SK-N-SH treated with all-trans-retinoic acid at 6 μM for 48 hours (cell line): Measurements from ENCODE around the gene TANC1.

Source experiments
- ATAC-seq: fragments of 200-7000 bp; cut with Tn5 transposase; 3 replicates; pipeline ENCODE4 v1.9.1; 2020; ENCODE audit warnings: mild to moderate bottlenecking, moderate library complexity
- ARNTL ChIP-seq: fragments of 450-650 bp; formaldehyde crosslinking; IDR thresholded peaks from 2 replicates; pipeline ENCODE4 v1.5.0; 2020; ENCODE audit warnings: low read depth, mild to moderate bottlenecking, moderate library complexity, borderline replicate concordance
- BACH2 ChIP-seq: fragments of 250-450 bp; sonication (Bioruptor Pico); IDR thresholded peaks from 2 replicates; pipeline ENCODE4 v1.9.0; 2021; ENCODE audit warnings: mild to moderate bottlenecking, borderline replicate concordance
- CSDC2 ChIP-seq: fragments of 250-450 bp; sonication (Bioruptor Pico); IDR thresholded peaks from 2 replicates; pipeline ENCODE4 v1.5.0; 2020; ENCODE audit warnings: mild to moderate bottlenecking, moderate library complexity
- ESRRG ChIP-seq: fragments of 250-450 bp; sonication (Bioruptor Pico); IDR thresholded peaks from 2 replicates; pipeline ENCODE4 v1.6.1; 2021; ENCODE audit warnings: mild to moderate bottlenecking
- GLIS3 ChIP-seq: fragments of 250-450 bp; sonication (Bioruptor Pico); IDR thresholded peaks from 2 replicates; pipeline ENCODE4 v1.5.0; 2020; ENCODE audit warnings: mild to moderate bottlenecking, moderate library complexity
- ISL1 ChIP-seq: fragments of 250-450 bp; sonication (Bioruptor Pico); IDR thresholded peaks from 2 replicates; pipeline ENCODE4 v2.1.2; 2022; ENCODE audit warnings: mild to moderate bottlenecking, moderate library complexity
- OSR1 ChIP-seq: fragments of 250-450 bp; sonication (Bioruptor Pico); IDR thresholded peaks from 2 replicates; pipeline ENCODE4 v1.8.0; 2022; ENCODE audit warnings: moderate library complexity, mild to moderate bottlenecking, inconsistent platforms
- PPARA ChIP-seq: fragments of 250-450 bp; sonication (Bioruptor Pico); IDR thresholded peaks from 2 replicates; pipeline ENCODE4 v1.5.0; 2020; ENCODE audit warnings: mild to moderate bottlenecking, borderline replicate concordance
- RARB ChIP-seq: fragments of 250-450 bp; sonication (Bioruptor Pico); IDR thresholded peaks from 2 replicates; pipeline ENCODE4 v1.8.0; 2021; ENCODE audit warnings: mild to moderate bottlenecking, moderate library complexity
- SNAI2 ChIP-seq: fragments of 250-450 bp; sonication (Bioruptor Pico); IDR thresholded peaks from 2 replicates; pipeline ENCODE4 v1.5.0; 2020; ENCODE audit warnings: mild to moderate bottlenecking, moderate library complexity
- TCF4 ChIP-seq: fragments of 250-450 bp; sonication (Bioruptor Pico); IDR thresholded peaks from 2 replicates; pipeline ENCODE4 v1.8.0; 2021; ENCODE audit warnings: mild to moderate bottlenecking, moderate library complexity, borderline replicate concordance
- TOX ChIP-seq: fragments of 250-450 bp; sonication (Bioruptor Pico); IDR thresholded peaks from 2 replicates; pipeline ENCODE4 v1.8.0; 2021; ENCODE audit warnings: mild to moderate bottlenecking, moderate library complexity, borderline replicate concordance
- ZC3H10 ChIP-seq: fragments of 250-450 bp; sonication (Bioruptor Pico); IDR thresholded peaks from 2 replicates; pipeline ENCODE4 v1.5.1; 2021; ENCODE audit warnings: mild to moderate bottlenecking, moderate library complexity
- ZFP3 ChIP-seq: fragments of 250-450 bp; sonication (Bioruptor Pico); IDR thresholded peaks from 2 replicates; pipeline ENCODE4 v1.5.0; 2020; ENCODE audit warnings: mild to moderate bottlenecking, moderate library complexity
- ZFP30 ChIP-seq: fragments of 450-650 bp; formaldehyde crosslinking; IDR thresholded peaks from 2 replicates; pipeline ENCODE4 v1.5.0; 2022; ENCODE audit warnings: mild to moderate bottlenecking, moderate library complexity
- ZNF565 ChIP-seq: fragments of 450-650 bp; formaldehyde crosslinking; conservative IDR thresholded peaks from 2 replicates; pipeline ENCODE4 v1.5.0; 2020; ENCODE audit warnings: low read depth, mild to moderate bottlenecking, moderate library complexity
- ZNF70 ChIP-seq: fragments of 450-650 bp; formaldehyde crosslinking; IDR thresholded peaks from 2 replicates; pipeline ENCODE4 v1.5.0; 2020; ENCODE audit warnings: mild to moderate bottlenecking, moderate library complexity
- ZNF8 ChIP-seq: fragments of 450-650 bp; formaldehyde crosslinking; IDR thresholded peaks from 2 replicates; pipeline ENCODE4 v1.5.0; 2020; ENCODE audit warnings: mild to moderate bottlenecking, moderate library complexity
- TF ChIP-seq, protein P1 (sequence below): fragments of 250-450 bp; sonication (Bioruptor Pico); IDR thresholded peaks from 2 replicates; pipeline ENCODE4 v1.5.0; 2020; ENCODE audit warnings: mild to moderate bottlenecking, moderate library complexity
- TF ChIP-seq, protein P2 (sequence below): fragments of 250-450 bp; sonication (Bioruptor Pico); IDR thresholded peaks from 2 replicates; pipeline ENCODE4 v1.8.0; 2020; ENCODE audit warnings: mild to moderate bottlenecking, moderate library complexity, borderline replicate concordance
- TF ChIP-seq, protein P3 (sequence below): fragments of 250-450 bp; sonication (Bioruptor Pico); IDR thresholded peaks from 2 replicates; pipeline ENCODE4 v1.5.1; 2020; ENCODE audit warnings: low read depth, mild to moderate bottlenecking, moderate library complexity
- TF ChIP-seq, protein P4 (sequence below): fragments of 250-450 bp; sonication (Bioruptor Pico); IDR thresholded peaks from 2 replicates; pipeline ENCODE4 v1.5.1; 2021; ENCODE audit warnings: mild to moderate bottlenecking, moderate library complexity
- TF ChIP-seq, protein P5 (sequence below): fragments of 250-450 bp; sonication (Bioruptor Pico); IDR thresholded peaks from 2 replicates; pipeline ENCODE4 v1.8.0; 2021; ENCODE audit warnings: low read depth, mild to moderate bottlenecking, moderate library complexity, borderline replicate concordance

Gene TANC1

DNA sequence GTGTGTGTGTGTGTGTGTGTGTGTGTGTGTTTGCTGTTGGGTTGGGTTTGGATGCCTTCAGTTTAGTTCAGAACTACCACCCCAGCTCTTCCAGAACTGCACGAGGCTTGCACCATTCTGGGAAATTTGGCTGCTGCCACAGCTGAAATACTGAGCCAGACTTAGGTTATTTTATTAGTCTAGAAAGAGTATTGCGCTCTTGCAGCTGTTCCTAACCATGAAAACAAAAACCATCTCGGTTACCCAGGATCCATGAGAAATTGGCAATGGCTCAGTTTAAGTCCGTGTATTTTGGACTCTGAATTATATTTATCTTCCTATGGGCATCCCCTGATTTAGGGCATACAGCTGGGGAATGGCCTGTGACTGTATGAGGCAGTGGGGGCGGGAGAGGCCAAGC, 83.2 kb downstream of the TANC1 start:
- no peak; the same call in 1 of the 3 replicates for ATAC-seq
- TF ChIP-seq, protein P1, sequence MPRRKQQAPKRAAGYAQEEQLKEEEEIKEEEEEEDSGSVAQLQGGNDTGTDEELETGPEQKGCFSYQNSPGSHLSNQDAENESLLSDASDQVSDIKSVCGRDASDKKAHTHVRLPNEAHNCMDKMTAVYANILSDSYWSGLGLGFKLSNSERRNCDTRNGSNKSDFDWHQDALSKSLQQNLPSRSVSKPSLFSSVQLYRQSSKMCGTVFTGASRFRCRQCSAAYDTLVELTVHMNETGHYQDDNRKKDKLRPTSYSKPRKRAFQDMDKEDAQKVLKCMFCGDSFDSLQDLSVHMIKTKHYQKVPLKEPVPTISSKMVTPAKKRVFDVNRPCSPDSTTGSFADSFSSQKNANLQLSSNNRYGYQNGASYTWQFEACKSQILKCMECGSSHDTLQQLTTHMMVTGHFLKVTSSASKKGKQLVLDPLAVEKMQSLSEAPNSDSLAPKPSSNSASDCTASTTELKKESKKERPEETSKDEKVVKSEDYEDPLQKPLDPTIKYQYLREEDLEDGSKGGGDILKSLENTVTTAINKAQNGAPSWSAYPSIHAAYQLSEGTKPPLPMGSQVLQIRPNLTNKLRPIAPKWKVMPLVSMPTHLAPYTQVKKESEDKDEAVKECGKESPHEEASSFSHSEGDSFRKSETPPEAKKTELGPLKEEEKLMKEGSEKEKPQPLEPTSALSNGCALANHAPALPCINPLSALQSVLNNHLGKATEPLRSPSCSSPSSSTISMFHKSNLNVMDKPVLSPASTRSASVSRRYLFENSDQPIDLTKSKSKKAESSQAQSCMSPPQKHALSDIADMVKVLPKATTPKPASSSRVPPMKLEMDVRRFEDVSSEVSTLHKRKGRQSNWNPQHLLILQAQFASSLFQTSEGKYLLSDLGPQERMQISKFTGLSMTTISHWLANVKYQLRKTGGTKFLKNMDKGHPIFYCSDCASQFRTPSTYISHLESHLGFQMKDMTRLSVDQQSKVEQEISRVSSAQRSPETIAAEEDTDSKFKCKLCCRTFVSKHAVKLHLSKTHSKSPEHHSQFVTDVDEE (CRISPR knock-in tag), result no peak
- TF ChIP-seq ZNF70 (no peak), ZNF8 (no peak), TCF4 (CRISPR knock-in tag) (no peak), SNAI2 (CRISPR knock-in tag) (no peak), ESRRG (CRISPR knock-in tag) (no peak), ARNTL (no peak), PPARA (no peak)

DNA sequence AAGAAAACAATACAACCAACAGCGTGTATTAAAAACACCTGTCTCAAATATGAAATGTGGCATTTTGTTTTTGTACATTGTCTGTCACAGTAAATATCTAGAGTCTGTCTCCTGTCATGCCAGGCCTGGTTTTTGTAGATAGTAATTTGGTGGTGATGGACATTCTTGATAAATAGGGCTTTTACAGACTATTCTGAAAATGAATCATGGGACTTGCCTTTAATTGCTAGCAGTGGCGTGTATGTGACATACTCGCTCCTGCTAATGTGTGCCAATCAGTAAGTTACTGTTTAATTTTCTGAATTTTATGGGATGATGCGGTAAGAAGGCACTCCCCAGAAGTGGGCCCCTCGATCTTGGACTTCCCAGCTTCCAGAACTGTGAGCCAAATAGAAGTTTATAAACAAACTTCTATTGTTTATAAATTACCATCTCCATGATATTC, 83.7 kb downstream of the TANC1 start:
- TF ChIP-seq ZNF565 (CRISPR knock-in tag) (peak; percentile 32; the same call in 1 of the 2 replicates), CSDC2 (CRISPR knock-in tag) (peak; percentile 70; the same call in 1 of the 2 replicates), GLIS3 (peak; percentile 94), ZFP3 (peak; percentile 85), TOX (CRISPR knock-in tag) (peak; percentile 95; the same call in 1 of the 2 replicates), ZNF70 (no peak; the same call in 1 of the 2 replicates), ZNF8 (peak; percentile 47; the same call in 1 of the 2 replicates), PPARA (no peak), ARNTL (no peak), RARB (CRISPR knock-in tag) (peak; percentile 81; the same call in 1 of the 2 replicates), TCF4 (CRISPR knock-in tag) (peak; percentile 98), ZC3H10 (CRISPR knock-in tag) (peak; percentile 98), ESRRG (CRISPR knock-in tag) (no peak), ZFP30 (CRISPR knock-in tag) (no peak), OSR1 (CRISPR knock-in tag) (no peak), BACH2 (no peak), SNAI2 (CRISPR knock-in tag) (peak; percentile 96), ISL1 (CRISPR knock-in tag) (peak; percentile 97)
- TF ChIP-seq, protein P2, sequence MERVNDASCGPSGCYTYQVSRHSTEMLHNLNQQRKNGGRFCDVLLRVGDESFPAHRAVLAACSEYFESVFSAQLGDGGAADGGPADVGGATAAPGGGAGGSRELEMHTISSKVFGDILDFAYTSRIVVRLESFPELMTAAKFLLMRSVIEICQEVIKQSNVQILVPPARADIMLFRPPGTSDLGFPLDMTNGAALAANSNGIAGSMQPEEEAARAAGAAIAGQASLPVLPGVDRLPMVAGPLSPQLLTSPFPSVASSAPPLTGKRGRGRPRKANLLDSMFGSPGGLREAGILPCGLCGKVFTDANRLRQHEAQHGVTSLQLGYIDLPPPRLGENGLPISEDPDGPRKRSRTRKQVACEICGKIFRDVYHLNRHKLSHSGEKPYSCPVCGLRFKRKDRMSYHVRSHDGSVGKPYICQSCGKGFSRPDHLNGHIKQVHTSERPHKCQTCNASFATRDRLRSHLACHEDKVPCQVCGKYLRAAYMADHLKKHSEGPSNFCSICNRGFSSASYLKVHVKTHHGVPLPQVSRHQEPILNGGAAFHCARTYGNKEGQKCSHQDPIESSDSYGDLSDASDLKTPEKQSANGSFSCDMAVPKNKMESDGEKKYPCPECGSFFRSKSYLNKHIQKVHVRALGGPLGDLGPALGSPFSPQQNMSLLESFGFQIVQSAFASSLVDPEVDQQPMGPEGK (CRISPR knock-in tag), result peak; percentile 90
- TF ChIP-seq, protein P3, sequence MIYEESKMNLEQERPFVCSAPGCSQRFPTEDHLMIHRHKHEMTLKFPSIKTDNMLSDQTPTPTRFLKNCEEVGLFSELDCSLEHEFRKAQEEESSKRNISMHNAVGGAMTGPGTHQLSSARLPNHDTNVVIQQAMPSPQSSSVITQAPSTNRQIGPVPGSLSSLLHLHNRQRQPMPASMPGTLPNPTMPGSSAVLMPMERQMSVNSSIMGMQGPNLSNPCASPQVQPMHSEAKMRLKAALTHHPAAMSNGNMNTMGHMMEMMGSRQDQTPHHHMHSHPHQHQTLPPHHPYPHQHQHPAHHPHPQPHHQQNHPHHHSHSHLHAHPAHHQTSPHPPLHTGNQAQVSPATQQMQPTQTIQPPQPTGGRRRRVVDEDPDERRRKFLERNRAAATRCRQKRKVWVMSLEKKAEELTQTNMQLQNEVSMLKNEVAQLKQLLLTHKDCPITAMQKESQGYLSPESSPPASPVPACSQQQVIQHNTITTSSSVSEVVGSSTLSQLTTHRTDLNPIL (CRISPR knock-in tag), result peak; percentile 95
- TF ChIP-seq, protein P4, sequence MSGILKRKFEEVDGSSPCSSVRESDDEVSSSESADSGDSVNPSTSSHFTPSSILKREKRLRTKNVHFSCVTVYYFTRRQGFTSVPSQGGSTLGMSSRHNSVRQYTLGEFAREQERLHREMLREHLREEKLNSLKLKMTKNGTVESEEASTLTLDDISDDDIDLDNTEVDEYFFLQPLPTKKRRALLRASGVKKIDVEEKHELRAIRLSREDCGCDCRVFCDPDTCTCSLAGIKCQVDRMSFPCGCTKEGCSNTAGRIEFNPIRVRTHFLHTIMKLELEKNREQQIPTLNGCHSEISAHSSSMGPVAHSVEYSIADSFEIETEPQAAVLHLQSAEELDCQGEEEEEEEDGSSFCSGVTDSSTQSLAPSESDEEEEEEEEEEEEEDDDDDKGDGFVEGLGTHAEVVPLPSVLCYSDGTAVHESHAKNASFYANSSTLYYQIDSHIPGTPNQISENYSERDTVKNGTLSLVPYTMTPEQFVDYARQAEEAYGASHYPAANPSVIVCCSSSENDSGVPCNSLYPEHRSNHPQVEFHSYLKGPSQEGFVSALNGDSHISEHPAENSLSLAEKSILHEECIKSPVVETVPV, result peak; percentile 97
- TF ChIP-seq, protein P1 (CRISPR knock-in tag), result peak; percentile 99
- TF ChIP-seq, protein P5, sequence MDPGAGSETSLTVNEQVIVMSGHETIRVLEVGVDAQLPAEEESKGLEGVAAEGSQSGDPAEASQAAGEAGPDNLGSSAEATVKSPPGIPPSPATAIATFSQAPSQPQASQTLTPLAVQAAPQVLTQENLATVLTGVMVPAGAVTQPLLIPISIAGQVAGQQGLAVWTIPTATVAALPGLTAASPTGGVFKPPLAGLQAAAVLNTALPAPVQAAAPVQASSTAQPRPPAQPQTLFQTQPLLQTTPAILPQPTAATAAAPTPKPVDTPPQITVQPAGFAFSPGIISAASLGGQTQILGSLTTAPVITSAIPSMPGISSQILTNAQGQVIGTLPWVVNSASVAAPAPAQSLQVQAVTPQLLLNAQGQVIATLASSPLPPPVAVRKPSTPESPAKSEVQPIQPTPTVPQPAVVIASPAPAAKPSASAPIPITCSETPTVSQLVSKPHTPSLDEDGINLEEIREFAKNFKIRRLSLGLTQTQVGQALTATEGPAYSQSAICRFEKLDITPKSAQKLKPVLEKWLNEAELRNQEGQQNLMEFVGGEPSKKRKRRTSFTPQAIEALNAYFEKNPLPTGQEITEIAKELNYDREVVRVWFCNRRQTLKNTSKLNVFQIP, result peak; percentile 73; the same call in 1 of the 2 replicates
- peak; percentile 52 for ATAC-seq
